22Rv1 (cell line): ENCODE data around the gene TMEM221.

Source experiments
- ZFX ChIP-seq: fragments of 450-650 bp; IDR thresholded peaks from 2 replicates; pipeline ENCODE4 v1.6.1; 2017; ENCODE audit warnings: antibody characterized with exemption, borderline replicate concordance
- TF ChIP-seq, protein P1 (sequence below): fragments of 450-650 bp; IDR thresholded peaks from 2 replicates; pipeline ENCODE4 v1.5.1; 2017; ENCODE audit warnings: mild to moderate bottlenecking

DNA sequence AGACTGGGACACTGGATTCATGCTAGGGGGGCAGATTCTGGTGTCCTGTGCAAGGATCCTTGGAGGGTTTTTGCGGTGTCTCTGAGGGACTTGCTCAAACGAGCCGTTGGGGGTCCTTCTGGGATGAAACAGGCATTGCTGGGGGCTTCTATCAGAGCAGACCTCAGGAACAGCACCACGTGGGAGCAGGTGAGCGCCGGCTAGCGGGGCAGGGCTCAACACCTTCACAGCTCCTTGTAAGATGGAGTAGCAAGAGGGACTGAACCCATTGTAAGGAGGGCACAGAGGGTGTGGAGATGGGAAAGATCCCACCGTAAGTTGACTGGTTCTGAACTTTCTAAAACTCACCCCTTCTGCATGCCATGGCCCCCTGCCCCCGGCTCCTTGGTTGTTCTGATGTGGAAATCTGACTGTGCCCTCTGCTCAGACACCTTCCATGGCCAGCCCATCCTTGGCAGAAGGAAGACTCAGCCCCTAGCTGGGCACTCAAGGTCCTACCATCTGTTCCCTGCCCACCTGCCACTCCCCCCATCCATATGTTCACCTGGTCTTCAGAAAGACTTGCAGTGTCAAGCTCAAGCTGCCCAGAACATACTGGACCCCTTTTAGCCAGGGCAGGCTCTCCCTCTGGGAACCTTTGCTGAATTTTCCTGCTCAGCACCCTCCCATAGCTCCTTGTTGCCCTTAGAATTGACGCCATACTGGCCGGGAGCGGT, 23.1 kb upstream of the TMEM221 start:
- TF ChIP-seq, protein P1, sequence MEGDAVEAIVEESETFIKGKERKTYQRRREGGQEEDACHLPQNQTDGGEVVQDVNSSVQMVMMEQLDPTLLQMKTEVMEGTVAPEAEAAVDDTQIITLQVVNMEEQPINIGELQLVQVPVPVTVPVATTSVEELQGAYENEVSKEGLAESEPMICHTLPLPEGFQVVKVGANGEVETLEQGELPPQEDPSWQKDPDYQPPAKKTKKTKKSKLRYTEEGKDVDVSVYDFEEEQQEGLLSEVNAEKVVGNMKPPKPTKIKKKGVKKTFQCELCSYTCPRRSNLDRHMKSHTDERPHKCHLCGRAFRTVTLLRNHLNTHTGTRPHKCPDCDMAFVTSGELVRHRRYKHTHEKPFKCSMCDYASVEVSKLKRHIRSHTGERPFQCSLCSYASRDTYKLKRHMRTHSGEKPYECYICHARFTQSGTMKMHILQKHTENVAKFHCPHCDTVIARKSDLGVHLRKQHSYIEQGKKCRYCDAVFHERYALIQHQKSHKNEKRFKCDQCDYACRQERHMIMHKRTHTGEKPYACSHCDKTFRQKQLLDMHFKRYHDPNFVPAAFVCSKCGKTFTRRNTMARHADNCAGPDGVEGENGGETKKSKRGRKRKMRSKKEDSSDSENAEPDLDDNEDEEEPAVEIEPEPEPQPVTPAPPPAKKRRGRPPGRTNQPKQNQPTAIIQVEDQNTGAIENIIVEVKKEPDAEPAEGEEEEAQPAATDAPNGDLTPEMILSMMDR = no peak
- TF ChIP-seq ZFX = no peak
